Upper lobe of right lung (tissue), 1 donor: ENCODE data around the gene SAPCD2. TPM values are rescaled to one million over a fixed set of nuclear protein-coding genes. Genes with fewer than 3 reads are reported as not detected.
"Not testable (repeated sequence)": the region's sequence is repeated elsewhere in the genome, so short reads cannot be mapped to it uniquely, and the experiment has no call there.

Source experiments
- ATAC-seq: fragments of 200-7000 bp; cut with Tn5 transposase; one replicate; pipeline ENCODE4 v1.9.1; 2020; ENCODE audit warnings: mild to moderate bottlenecking, moderate library complexity
- DNase-seq: peaks from one replicate; pipeline ENCODE4 v3.0.0-alpha.2; 2020
- H3K27ac ChIP-seq: fragments of 200-600 bp; one replicate; pipeline ENCODE4 v1.8.0; 2022
- H3K27me3 ChIP-seq: fragments of 200-600 bp; one replicate; pipeline ENCODE4 v1.8.0; 2022; ENCODE audit warnings: mild to moderate bottlenecking
- H3K36me3 ChIP-seq: fragments of 200-600 bp; one replicate; pipeline ENCODE4 v1.8.0; 2022
- H3K4me1 ChIP-seq: fragments of 200-600 bp; one replicate; pipeline ENCODE4 v1.8.0; 2022
- H3K4me3 ChIP-seq: fragments of 200-600 bp; one replicate; pipeline ENCODE4 v1.8.0; 2022; ENCODE audit warnings: mild to moderate bottlenecking
- H3K9me3 ChIP-seq: fragments of 200-600 bp; one replicate; pipeline ENCODE4 v1.8.0; 2022
- intact Hi-C: fragments of 100-400 bp; cut with DNase I; formaldehyde crosslinking; loops from one replicate; pipeline ENCODE4 v1.11.0; 2022
- long read RNA-seq: library from polyadenylated mRNA; unstranded; transcript quantifications from one replicate; pipeline ENCODE4 v2.0.0, GENCODE V29; 2021
- total RNA-seq: library from RNA; stranded (reverse); fragmentation: NEBNext Ultra II Directional; extraction: Animal tissue kit (Norgen Biotek cat#: 25700); gene quantifications from one replicate; pipeline ENCODE4 v1.2.1, GENCODE V29; 2021
- TF ChIP-seq, protein P1 (sequence below): fragments of 200-600 bp; IDR thresholded peaks from one replicate; pipeline ENCODE4 v1.8.0; 2022; ENCODE audit warnings: antibody characterized with exemption
- donor health status: DM: no; HTN: yes; CAD: no; lungs with severe emphysema.

SAPCD2 gene, protein sequence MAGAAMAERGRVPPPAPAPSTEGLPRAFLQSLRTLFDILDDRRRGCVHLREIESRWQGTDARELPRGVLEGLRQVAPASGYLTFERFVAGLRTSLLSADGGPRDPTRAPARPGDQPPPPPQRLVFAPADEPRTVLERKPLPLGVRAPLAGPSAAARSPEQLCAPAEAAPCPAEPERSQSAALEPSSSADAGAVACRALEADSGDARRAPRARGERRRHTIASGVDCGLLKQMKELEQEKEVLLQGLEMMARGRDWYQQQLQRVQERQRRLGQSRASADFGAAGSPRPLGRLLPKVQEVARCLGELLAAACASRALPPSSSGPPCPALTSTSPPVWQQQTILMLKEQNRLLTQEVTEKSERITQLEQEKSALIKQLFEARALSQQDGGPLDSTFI
- total RNA-seq, result 0.84 TPM
- long read RNA-seq, partial matches to known transcripts, result 0 of 2 reads
- long read RNA-seq, other reads (novel, unspliced or antisense), result 1 of 2 reads

DNA sequence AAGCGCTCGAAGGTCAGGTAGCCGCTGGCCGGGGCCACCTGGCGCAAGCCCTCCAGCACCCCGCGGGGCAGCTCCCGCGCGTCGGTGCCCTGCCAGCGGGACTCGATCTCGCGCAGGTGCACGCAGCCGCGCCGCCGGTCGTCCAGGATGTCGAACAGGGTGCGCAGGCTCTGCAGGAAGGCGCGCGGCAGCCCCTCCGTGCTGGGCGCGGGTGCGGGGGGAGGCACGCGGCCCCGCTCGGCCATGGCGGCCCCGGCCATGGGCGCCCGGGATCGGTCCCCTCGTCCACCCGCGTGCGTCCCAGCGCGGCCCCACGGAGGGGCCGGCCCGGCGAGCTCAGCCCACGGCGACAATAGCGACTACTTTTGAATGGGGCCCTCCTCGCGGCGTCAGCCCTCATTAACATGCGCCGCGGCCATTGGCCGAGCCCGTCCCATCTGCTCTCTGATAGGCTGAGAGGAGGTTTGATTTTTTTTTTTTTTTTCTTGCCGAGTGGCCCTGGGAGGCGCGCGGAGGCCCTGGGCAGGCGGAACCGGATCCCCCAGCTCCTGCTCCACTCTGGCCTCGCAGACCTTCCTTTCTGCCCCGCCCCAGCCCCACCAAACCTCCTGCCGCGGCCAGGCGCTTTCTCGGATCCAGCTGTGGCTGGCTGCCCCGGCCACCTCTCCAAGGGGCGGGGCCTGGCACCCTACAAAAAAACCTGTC, at the start of gene SAPCD2:
TSS of gene SAPCD2 (minus strand) at position 357 of the 705 bp plus-strand sequence. CDS start at position 260, 97 bp downstream.
- TF ChIP-seq, protein P1, sequence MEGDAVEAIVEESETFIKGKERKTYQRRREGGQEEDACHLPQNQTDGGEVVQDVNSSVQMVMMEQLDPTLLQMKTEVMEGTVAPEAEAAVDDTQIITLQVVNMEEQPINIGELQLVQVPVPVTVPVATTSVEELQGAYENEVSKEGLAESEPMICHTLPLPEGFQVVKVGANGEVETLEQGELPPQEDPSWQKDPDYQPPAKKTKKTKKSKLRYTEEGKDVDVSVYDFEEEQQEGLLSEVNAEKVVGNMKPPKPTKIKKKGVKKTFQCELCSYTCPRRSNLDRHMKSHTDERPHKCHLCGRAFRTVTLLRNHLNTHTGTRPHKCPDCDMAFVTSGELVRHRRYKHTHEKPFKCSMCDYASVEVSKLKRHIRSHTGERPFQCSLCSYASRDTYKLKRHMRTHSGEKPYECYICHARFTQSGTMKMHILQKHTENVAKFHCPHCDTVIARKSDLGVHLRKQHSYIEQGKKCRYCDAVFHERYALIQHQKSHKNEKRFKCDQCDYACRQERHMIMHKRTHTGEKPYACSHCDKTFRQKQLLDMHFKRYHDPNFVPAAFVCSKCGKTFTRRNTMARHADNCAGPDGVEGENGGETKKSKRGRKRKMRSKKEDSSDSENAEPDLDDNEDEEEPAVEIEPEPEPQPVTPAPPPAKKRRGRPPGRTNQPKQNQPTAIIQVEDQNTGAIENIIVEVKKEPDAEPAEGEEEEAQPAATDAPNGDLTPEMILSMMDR, result no peak
- Histone ChIP-seq H3K4me3 (peak within 1 kb of the TSS; percentile 39), H3K27me3 (peaks cover 9% of the 10 kb centered on the region), H3K9me3 (no peaks in the 10 kb centered on the region), H3K36me3 (no peaks in the 10 kb centered on the region), H3K27ac (peak within 1 kb of the TSS; percentile 67), H3K4me1 (peaks cover 7% of the 10 kb centered on the region)
- ATAC-seq (peak; percentile 92), DNase-seq (peak; percentile 94)
- intact Hi-C loops, result no loop called here

DNA sequence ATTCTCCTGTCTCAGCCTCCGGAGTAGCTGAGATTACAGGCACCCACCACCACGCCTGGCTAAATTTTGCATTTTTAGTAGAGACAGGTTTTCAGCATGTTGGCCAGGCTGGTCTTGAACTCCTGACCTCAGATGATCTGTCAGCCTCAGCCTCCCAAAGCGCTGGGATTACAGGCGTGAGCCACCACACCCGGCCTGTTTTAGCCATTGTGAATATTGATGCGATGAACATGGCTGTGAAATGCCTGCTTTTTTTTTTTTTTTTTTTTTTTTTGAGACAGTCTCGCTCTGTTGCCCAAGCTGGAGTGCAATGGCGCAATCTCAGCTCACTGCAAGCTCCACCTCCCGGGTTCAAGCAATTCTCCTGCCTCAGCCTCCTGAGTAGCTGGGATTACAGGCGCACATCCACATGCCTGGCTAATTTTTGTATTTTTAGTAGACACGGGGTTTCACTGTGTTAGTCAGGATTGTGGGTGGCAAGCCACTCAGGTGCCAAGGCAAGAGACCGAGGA, 47.8 kb upstream of the SAPCD2 start:
- not testable (repeated sequence) for DNase-seq, H3K4me3 ChIP-seq, H3K36me3 ChIP-seq, H3K27me3 ChIP-seq, H3K9me3 ChIP-seq, ATAC-seq, H3K4me1 ChIP-seq, H3K27ac ChIP-seq
- intact Hi-C loops, result loop anchor here (5.0 kb wide), 1 partner anchor 109 kb away; the partner anchor contains the start of genes CYSRT1 and RNF224

DNA sequence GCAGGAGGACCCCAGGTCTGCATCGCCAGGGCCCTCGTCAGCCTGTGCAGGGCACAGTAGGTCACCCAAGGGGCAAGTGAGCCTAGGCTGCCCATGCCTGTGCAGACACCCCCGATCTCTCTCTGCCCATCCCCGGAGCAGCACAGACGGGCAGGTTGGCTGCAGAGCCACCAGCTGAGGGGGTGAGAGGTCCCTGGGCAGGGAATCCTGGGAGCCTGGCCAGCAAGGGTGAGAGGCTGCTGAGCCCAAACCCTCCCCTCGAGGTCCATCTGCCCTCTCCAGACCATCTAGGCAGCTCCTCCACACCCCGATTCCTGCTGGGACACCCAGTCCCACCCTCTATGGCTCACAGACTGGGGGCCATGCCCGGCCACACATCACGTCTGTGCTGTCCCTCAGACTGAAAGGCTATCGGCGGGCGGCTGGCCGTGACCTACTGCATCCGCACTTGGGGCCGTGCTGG, 46.9 kb upstream of the SAPCD2 start:
- Histone ChIP-seq H3K4me3 (no peak overlapping the region), H3K4me1 (peaks cover 7% of the 10 kb centered on the region), H3K27me3 (no peaks in the 10 kb centered on the region), H3K36me3 (peaks cover 7% of the 10 kb centered on the region), H3K27ac (no peak overlapping the region), H3K9me3 (no peaks in the 10 kb centered on the region)
- DNase-seq (no peak), ATAC-seq (no peak)
- TF ChIP-seq, protein P1, result no peak
- intact Hi-C loops, result loop anchor here (5.0 kb wide), 1 partner anchor 110 kb away; the partner anchor contains the start of genes CYSRT1 and RNF224

DNA sequence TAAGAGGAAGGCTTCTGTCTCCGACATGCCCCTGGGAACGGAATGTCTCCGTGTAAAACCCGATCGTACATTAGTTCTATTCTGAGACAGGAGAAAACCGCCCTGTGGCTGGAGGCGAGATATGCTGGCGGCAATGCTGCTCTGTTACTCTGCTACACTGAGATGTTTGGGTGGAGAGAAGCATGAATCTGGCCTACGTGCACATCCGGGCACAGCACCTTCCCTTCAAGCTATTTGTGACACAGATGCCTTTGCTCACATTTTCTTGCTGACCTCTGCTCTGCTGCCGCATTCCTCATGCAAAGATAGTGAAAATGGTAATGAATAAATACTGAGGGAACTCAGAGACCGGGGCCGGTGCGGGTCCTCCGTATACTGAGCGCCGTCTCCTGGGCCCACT, 46.4 kb upstream of the SAPCD2 start:
- ATAC-seq (no peak), DNase-seq (no peak)
- Histone ChIP-seq H3K27me3 (no peaks in the 10 kb centered on the region), H3K9me3 (no peaks in the 10 kb centered on the region), H3K4me1 (peaks cover 7% of the 10 kb centered on the region), H3K36me3 (peaks cover 7% of the 10 kb centered on the region), H3K4me3 (no peak overlapping the region), H3K27ac (no peak overlapping the region)
- intact Hi-C loops, result loop anchor here (5.0 kb wide), 1 partner anchor 111 kb away; the partner anchor contains the start of genes CYSRT1 and RNF224
- TF ChIP-seq, protein P1, result no peak

DNA sequence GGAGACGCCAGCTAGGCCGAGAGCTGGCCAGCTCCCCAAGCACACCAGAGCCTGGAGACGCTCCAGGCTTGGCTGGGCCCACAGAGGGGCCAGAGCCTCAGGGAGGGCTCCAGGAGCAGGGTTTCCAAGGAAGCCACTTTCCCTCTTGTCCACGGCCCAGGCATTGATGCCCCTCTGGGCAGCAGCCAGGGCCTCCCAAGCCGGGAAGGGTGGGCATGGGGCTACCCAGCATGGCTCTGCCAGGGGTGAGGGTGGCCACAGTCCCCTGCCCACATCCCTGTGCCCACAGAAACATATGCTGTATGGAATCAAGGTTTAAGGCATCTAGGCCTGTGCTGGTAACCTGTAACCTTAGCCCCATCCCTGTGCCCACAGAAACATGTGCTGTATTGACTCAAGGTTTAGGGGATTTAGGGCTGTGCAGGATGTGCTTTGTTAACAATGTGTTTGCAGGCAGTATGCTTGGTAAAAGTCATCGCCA, 45.7 kb upstream of the SAPCD2 start:
- intact Hi-C loops, result loop anchor here (5.0 kb wide), 1 partner anchor 111 kb away; the partner anchor contains the start of genes CYSRT1 and RNF224
- peaks cover 7% of the 10 kb centered on the region for H3K36me3 ChIP-seq

More for the DNA sequence above, 45.7 kb upstream of the SAPCD2 start:
- no peaks in the 10 kb centered on the region for H3K27me3 ChIP-seq
- no peaks in the 10 kb centered on the region for H3K9me3 ChIP-seq
- ATAC-seq (no peak), DNase-seq (no peak)
- TF ChIP-seq, protein P1, result no peak
- peaks cover 7% of the 10 kb centered on the region for H3K4me1 ChIP-seq
- no peak overlapping the region for H3K4me3 ChIP-seq
- no peak overlapping the region for H3K27ac ChIP-seq
